SW 1271 (cell line): Measurements from ENCODE around the gene OSGEP.

Experiments used
- DNase-seq, 2 experiments: peaks; one replicate each; lab custom pipeline; 2025; lab: John Stamatoyannopoulos, UW

OSGEP gene

DNA sequence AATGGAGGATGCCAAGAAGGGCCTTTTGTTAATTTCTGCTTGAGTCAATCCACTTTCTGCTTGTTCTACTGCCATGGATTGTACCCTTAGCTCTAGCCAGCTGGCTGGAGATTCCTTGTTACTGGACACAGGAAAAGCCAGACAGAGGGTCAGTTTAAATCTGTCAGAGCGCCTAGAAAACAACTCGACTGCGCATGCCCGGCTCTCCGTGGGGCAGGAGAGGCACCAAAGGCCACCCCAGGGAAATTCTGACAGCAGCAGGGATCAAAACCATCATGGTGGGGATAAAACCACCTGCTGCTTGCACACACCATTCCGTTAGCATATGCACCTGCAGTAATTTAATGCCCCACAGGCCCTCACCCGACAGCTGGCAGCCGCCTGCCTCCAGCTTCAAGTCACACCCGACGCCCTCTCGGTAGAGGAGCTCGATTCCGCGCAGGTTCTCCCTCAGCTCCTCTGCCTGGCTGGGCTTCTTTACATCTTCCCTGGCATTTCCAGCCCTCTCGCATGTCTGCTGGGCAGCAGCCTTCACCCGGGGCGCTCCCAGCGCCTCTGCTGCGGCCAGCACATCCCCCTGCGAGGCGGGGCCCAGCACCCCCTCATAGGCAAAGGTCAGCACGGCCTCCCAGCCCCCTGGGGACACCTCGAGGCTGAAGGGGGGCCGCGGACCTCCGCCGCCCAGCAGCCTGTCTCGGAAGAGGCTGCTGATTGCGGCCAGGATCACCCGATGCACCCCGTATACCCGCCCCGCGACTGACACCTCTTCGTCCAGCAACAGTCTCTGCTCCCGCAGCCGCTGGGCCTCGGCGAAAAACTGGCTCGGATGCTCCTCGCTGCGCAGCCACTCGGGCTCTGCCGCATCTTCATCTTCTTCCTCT lies 19.7 kb downstream of the OSGEP start:
- DNase-seq = no peak

DNA sequence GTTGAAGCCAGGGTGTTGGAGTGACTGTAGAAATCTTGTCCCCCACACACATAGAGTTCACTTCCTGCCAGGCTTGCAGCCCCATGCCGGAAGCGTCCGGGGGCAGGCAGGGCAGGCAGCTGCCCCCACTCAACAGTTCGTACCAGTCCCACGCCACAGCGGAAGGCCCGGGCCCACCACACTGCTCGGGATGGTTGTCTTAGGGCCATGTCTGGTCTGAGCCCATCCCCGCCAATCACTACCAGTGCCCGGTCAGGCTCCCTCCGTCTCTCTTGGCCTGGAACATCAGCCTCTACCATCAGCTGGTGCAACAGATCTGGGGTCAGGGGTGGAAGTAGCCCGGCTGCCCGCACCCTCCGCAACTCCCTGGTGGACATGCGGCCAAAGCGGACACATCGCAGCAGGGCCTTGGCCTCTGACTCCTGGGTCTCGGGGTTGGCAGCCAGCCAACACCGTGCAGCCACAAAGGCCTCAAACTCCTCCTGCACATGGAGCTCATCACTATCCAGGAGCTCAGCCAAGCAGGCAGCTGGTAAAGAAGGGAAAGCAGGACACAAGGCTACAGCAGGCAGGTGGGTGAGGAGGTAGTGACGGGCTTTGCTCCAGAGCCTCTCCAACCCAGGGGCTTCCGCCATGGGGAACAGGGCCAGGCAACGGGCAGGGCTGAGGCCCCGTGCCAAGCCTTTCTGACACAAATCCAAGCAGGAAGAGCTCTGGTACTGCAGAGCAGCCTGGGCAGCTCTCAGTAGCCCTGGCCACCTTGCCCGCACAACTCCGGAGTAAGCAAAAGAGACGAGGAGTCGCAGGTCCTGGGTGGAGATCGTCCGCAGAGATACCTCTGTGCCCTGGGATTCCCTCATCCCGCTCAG lies 24.6 kb downstream of the OSGEP start:
- DNase-seq = no peak

DNA sequence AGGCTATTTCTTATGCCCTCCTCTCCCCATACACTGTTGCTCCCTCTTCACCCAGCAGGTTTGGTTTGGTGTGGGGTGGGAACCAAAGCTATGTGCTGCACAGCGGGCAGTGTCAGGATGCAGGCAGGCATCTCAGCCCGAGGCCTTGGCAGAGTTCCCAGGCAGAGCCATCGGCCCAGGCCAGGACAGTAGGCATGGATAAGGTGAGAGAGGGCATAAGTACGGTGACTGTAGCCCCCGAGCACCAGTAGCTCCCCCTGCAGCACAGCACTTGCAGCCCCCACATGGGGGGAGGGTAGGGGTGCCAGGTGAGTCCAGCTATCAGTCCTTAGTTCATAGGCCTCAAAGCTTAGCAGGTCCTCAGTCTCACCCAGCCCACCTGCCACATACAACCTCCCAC lies 25.8 kb downstream of the OSGEP start:
- no peak for DNase-seq

DNA sequence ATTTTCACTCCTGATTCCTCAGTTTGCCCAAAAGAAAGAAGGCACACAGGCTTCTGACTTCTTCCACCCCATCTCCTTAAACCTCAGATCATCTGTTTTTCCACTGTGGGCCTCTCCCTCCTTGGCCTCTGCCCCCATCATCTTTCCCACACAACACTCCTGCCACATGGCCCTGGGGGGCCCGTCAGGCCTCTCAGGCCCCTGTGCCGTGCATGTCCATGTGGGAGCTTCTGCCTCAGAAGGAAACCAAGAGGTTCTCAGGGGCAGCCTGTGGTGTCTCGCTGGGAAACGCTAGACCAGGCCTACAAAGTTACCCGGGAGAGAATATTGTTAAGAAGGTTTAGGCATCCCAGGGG lies 26.6 kb downstream of the OSGEP start:
- DNase-seq = no peak

DNA sequence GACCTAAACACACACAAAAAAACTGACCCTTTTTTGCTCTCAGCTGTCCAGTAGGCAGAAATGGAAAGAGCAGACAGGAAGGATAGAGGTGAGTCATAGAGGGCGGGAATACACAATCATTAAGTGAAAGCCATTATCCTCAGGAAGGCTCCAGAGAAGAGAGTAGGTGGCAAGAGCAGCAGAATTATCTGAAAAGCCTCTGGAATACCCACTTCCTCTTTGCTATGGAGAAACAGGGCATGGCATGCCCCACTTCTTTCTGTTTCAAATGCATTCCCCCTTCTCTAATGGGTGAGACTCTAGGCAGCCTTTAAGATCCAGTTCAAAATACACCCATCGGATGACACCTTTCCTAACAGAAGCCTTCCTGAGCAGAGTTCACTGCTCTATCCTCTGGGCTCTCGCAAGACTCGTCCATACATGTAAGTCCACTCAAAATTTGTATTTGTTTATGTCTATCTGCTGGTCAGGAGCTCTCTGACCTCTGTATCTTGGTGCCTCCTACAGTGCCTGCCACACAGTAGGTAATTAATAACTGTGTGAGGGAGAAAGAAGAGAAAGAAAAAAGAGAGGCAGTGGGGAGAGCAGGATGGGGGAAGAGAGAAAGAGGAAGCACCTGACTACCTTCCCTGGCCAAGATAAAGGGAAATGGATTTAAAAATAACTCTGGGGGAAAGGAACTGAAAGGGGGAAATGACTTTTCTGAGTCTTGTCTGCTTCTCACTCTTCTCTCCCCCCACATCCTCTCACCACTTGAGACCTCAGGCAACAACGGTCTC lies 27.2 kb downstream of the OSGEP start:
- DNase-seq = peak in 1 of 2 experiments; percentile 47

DNA sequence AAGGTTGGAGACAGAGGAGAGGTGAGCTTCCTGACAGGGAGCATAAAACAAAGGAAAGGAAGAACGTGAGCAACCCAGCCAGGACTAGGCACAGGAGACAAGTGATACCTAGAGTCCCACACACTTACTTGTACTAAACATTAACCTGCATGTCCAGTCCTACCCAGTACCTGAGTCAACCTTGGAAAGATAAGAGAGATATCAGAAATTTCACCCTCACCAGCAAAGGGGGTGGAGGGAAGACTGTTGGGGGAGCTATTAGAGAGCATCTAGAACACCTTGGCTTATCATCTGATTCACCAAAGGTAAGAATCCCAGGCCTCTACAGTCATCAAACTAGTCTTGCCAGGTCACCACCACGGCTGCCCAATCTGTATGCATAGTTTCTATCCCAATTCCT lies 29.8 kb downstream of the OSGEP start:
- no peak for DNase-seq

DNA sequence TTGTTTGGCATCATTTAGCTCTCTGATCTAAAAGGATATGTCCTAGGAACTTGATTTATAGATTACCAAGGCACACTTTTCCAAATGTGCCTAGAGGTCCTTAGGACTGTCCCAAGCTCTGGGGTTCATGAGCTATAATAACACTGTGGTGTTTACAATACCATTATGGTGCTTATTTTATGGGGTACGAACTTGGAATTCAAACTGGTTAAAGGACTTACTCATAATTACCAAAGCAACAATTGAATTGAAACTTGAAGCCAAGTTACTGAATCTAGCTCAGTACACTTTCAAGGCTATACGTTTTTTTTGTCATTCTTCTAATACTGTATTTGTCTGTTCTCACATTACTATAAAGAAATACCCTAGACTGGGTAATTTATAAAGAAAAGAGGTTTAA lies 31.7 kb downstream of the OSGEP start:
- no peak for DNase-seq

DNA sequence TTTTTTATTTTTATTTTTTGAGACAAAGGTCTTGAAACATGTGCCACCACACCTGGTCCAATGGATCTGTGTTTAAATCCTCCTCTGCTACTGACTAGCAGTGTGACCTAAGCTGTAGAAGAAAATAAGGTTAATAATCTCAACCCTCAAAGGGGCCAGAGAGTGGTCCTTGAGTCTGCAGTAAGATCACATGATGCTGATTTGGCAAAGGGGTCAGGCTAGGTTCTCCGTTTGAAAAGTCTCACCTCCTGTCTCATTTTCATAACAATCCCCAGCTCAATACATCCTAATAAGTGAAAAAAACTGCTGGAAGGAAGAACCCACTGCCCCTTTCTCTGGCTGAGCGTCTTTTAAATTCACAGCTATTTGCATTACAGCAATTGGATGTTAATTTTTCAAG lies 33.3 kb downstream of the OSGEP start:
- DNase-seq = no peak

DNA sequence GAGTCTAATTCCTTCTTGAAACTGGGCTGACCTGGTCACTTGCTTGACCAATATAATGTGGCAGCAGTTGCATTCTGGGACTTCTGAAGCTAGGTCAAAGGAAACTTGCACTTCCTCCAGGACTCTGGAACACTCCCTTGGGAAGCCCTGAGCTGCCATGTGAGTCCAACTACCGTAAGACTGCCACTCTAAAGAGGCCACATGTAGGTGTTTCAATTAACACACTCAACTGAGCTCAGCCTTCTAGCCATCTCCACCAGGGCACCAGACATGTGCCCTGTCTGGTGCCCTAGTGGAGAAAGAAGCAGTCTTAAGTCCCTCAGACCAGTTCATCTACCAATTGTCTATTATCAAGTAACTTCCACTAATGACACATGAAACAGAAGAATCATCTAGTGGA lies 35.2 kb downstream of the OSGEP start:
- DNase-seq = no peak

DNA sequence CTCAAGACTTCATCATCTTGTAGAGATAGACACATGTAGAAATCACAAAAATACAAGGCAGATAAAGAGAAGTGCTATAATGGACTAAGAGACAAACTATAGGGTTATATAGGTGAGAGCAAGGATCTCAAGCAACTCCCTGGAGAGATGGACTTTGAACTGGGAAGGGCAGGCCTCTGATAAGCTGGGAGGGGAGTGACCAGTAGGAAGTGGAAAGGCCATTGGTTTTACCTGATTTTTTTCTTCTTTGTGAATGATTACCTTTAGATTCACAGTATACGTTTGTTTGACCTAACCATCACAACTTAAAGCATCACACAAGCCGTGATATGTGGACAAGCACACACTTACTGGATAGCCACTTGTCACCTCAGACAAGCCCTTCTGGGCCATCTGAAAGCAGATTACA lies 36.1 kb downstream of the OSGEP start:
- DNase-seq = no peak

DNA sequence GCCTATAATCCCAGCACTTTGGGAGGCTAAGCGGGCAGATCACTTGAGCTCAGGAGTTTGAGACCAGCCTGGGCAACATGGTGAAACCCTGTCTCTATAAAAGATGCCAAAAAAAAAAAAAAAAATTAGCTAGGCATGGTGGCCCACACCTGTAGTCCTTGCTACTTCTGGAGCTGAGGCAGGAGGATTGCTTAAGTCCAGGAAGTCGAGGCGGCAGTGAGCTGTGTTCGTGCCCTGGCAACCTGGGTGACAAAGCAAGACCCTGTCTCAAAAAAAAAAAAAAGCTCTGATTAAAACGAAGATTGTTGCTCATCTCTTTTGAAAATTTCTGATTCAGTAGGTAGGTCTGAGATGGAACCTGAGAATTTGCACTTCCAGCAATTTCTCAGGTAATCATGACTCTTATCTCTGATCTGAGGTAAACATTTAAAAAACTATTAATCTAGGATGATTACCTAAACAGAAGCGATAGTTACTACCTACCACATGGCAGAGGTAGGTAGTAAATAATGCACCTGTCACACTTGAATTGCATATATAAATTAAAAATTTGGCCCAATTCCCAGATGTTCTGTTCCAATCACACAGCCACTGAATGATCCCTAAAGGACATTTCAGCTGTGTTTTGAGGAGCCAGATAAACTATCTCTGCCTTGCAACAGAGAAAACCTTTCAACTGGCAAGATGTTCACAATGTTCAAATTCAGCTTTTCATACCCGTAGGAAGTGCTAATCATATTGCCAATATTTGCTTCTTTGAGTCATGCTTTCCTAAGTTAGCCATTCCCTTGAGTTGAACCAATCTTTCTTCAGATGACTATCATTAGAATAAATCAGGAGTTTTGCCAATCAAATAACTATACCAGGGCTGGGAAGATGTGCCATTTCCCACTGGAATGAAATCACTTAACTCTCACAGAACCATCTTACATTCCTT lies 37.1 kb downstream of the OSGEP start:
- no peak for DNase-seq

DNA sequence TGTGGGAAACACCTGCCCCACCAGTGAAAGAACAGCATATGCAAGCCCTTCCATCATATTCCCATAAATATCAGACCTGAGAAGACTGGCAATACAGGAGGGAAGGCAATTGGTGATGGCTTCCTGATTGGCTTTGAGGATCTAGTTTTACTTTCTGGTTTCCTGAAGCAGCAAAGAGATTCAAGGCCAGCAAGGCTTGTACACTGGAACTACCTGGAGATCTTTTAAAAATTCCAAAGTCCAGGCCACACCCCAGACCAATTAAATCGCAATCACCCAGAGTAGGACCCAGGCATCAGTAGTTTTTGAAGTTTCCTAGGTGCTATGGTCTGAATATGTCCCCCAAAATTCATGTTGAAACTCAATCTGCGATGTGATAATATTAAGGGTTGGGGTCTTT lies 38.4 kb downstream of the OSGEP start:
- DNase-seq = no peak

DNA sequence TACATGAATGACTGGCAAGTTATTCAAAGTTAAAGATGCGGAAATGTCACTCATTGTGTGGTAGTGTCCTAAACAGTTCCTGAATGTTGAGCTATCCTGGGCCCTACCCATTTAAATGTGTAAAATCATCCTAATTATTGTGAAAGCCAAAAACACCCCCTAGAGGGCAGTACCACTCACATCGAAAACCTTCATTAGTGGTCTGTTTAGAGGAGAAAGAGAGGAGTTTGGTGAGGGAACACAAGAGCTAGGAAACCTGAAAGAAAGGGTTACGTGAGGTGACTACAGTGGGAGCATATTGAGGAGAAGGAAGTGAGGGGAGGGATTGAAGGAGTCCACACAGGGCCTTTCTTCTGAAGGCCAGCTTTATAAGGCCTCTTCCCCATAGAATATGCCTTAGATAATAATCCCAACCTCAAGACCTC lies 38.8 kb downstream of the OSGEP start:
- DNase-seq = peak; percentile 21 to 65

DNA sequence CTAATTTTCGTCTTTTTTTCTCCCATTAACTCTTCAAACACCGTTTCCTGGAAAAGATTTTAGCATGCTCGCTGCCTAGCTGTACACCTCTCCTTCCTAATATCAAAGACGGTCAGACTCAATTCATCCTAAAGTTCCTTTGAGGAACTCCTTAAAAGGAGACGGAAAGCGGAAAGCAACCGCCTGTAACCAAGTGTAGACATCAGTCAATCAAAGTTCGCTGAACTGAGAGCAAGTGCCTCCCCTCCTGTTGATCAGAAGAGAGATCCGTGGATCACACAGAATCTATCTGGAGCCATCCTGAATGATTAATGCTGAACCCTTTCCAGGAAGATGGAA lies 40.9 kb downstream of the OSGEP start:
- DNase-seq = peak in 1 of 2 experiments; percentile 29

DNA sequence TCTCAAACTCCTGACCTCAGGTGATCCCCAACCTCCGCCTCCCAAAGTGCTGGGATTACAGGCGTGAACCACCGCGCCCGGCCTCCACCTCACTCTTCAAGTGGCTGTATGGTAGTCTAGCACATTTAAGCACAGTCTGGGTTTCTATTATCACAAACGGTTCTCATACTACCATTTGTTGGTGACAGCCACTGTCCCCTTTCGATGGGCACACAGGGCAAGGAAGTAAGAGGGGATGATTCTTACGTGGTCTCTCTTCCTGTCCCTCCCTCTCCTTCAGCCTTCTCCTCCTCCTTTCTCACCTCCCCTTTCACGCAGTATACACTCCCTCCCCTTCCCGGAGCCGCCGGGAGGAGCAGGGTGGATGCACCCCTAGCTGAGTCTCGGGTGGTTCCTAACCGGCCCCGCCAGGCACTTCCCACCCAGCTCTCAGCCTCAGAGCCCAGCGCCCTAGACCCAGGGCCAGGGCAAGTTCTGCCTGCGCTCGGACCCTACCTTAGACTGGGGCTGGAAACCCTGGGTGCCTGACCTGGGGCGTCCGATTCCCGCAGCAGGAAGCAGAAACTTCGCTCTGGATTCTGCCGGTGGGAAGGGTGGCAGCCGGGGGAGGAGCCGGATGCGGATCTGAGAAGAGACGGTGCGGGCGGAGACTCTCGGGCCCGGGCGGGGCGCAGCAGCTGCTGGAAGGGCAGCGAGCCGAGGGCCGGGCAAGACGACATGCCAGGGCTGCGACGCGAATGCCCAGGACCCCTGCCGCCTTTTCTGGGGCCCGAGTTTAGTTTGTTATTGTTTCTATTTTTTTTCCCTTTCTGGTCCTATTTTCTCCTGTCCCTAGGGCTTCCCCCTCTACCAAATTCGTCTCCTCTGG lies 41.5 kb downstream of the OSGEP start, which contains the start of gene TEP1:
Gene TEP1, minus strand, starts transcription at position 626 of the 868 bp plus-strand sequence. CDS start 5,062 bp downstream, outside the sequence.
- DNase-seq = peak; percentile 68 to 89

DNA sequence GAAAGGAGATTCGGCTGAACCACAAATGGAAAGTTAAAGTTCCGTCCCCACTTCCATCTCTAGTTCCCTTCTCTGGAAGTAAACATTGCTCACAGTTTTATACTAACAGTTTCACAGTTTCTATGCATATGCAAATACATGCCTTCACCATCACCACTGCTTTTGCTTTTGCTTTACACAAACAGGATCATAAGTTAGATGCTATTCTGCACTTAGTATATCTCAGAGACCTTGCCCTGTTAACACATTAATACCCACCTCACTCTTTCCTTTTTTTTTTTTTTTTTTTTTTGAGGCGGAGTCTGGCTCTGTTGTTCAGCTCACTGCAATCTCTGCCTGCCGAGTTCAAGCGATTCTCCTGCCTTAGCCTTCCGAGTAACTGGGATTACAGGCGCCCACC lies 42.2 kb downstream of the OSGEP start:
- no peak for DNase-seq

DNA sequence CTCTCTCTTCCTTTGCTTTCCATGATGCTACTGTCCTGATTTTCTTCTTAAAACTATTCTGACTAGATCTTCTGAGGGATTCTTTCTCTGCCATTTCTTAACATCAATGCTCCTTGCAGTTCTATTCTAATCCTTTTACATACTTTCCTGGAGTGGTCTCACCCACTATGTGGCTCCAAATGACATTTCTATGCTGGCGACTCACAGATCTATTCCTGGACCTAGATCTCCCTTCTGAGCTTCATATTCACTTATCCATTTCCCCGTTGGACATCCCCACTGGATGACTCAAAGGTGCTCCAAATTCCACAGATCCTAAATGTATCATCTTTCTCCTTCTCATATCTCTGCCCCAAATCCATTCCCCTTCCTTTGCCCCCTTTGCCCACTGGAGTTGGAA lies 45.4 kb downstream of the OSGEP start:
- no peak for DNase-seq

DNA sequence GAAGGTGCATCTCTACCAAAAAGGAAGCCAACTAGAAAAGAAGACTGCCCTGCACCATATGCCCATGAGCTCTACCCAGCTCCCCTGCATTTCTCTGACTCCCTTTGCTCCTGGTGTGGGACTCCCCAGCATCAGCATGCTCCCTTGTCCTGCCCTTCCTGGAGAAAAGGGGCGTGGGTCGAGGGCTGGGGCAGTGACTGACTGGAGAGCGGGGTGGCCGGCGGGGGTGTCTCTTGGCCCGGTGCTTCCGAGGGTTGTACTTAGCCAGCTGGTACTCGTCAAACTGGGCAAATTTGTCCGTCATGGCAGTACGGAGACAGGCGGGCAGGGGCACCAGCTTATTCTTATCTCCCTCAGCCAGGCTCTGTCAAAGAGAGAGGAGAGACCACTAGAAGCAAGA lies 51.1 kb downstream of the OSGEP start:
- no peak for DNase-seq

DNA sequence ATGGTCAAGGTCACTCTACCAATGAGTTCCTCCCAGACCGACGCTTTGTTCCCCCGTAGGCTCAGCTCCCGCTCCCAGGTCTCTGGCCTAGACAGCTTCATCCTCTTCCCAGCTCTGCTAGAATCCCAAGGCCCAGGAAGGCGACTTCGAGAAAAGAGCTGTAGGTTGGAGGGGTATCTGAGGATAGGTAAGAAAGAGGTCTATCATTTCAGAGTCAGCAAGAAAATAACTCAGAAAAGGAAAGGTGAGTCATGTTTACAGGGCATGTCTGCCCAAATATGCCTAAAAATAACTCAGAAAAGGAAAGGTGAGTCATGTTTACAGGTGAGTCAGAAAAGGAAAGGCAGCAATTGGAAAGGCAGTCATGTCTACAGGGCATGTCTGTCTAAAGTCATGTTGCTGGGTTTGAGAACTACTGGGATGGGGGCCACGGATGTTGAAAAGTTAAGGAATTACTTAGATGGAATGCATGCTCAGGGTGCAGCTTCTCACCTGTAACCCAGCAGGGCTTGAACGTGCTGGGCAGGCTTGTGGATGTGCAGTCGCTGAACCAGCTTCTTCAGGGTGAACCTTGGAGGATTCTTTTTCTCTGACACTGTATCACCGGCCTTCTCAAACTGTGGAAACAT lies 53.5 kb downstream of the OSGEP start:
- DNase-seq = peak in 1 of 2 experiments; percentile 33

DNA sequence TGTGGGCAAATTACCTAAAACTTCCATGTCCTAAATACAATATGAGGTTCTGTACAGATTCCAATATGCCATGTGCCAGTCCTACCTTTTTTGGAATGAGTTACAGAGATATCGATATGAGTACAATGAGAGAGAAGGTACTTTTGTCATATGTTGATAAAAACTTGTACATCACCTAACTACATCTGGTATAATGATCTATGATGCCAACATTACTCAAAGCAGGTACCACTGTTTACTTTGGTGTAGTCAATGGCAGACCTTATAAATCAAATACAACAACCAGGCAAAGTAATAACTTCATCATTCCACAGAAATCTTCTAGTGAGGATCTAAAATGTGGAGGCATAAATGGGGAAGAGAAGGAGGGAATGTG lies 54.0 kb downstream of the OSGEP start:
- no peak for DNase-seq
